ENCODE measurements around the gene BMP3.

- TF ChIP-seq CTCF (IDR thresholded peaks at IDR 0.05) (no peak), POLR2A (IDR thresholded peaks at IDR 0.05) (no peak)
Measured at GRCh38 chr4:81019006-81019405, 11.5 kb upstream of the BMP3 start.
